CD1c-positive myeloid dendritic cell (primary cell): Measurements from ENCODE around the gene AK2.
A peak's percentile ranks its signal among the peaks of the same experiment; 100 is the strongest.

Source experiments
- DNase-seq: peaks from one replicate; pipeline ENCODE4 v3.0.0-alpha.2; 2016; ENCODE audit errors: extremely low spot score

The AK2 gene

DNA sequence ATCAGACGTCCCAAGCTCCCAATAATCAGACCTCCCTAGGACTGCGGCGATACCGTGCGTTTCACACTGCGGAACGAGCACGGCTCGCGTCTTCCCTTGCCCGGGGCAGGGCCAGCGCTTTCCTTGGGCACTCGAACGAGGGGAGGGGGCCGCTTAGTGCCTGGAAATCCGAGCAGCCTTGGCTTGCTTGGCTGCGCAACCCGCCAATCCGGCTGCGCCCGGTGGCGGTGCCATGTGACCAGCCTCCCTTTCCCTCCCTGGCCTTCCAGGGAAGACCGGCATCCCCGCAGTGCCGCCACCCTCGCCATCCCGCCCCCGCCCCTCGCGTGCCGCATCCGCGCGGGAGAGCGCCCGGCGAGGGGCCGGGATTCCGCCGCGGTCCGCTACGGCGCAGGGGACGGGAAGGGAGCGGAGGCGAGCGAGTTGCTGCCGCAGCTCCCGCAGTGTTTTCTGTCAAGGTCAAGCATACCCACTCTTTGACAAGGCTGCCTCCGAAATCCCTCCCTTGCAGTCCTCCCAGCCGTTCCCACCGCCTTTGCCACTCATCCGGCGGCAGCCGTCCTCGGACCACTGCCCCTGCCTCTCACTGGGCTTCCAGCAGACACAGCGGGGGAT, 63.8 kb downstream of the AK2 start:
- DNase-seq: peak; percentile 64

DNA sequence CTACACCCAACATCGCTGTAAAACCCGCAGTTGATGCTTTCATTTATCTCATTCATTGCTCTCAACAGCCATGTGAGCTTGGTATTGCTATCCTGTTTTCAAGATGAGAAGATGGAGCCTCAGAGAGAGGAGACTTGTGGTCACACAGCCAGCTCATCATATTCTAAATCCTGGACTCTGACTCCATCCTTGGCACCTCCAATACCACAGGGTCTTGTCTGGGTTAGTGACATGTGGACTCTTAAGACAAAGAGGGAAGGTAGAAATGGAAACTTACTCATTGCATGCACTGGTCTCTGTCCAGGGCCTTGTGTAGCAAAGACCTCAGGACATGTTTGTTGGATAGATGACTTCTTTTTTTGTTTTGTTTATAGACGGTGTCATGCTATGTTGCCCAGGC, 65.1 kb downstream of the AK2 start:
- DNase-seq: no peak

DNA sequence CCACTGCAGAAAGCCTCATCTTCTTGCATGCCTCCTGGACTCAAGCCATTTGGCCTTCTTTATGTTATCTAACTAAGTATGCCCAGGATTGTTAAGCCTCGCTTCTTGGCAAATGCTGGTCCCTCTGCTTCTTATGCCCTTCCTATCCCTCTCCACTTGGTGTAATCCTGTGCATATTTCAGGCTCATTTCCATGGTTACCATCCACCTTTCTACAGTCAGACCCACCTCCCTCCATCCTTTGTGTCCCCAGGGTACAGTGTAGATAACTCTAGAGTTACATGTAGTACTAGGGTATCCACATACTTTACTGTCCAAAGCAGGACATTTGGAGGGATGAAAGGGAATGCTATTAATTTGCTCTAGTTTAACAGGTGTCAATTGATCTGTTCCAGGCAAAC, 65.5 kb downstream of the AK2 start:
- no peak for DNase-seq

DNA sequence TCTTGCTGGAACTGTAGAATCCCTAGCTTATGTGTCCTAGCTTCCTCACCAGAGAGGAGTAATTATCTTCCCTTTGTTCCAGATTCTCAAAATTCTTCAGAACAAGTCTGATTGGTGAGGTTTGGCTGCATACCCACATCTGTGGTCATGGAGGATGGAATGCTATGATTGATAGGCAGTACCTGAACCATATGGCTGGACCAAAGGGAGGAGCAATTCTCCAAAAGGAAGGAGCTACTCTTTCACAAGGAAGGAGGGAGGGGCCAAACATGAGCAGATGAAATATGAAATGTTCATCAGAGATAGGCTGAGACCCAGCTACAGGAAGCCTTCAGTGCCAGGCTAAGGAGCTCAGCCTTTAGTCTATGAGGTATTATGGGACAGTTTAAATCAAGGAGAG, 67.1 kb downstream of the AK2 start:
- DNase-seq: no peak

DNA sequence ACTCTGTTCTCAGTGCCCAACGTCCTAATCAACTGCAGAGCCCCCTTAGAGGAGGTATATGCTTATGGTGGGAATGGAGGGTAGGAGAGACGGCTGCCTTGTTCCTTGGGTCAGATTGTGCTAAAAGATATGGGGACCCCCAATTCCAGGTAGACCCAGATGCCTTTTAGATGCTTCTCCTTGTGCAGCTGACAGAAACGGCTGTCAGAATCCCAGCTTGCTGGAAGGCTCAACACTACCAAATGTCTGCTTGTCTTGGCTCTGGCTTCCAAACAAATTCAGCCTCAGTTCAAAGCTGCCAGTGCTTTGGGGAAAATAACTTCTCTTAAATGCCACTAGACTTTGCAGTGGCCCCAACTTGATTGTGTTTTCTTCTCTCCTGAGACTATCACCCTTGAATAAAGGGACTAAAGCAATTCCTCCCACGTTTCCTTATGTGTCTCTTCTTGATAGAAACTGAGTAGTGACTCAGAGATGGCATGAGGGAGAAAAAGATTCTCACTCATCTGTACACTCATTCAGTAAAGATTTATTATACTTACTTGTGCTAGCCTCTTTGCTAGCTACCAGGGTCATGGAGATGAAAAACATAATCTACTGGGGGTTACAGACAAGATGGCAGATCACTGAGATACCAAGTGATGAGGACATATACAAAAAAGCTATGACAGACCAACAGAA, 68.7 kb downstream of the AK2 start:
- no peak for DNase-seq

DNA sequence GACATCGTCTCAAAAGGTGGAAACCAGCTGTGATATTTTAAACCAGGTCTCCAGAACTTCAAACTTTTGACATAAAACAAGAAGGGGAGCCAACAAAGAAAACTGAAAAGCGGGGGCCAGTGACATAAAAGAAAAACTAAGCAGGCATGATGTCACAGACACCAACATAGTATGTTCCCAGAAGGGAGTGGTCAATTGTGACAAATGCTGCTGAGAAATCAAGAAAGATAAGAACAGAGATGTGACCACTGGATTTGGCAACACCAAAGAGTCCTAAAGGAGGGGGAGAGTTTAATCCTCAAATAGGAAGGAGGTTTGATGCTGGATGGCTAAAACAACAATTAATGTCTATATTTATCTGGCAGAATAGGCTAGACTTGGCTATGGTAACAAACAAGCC, 69.8 kb downstream of the AK2 start:
- DNase-seq: no peak

DNA sequence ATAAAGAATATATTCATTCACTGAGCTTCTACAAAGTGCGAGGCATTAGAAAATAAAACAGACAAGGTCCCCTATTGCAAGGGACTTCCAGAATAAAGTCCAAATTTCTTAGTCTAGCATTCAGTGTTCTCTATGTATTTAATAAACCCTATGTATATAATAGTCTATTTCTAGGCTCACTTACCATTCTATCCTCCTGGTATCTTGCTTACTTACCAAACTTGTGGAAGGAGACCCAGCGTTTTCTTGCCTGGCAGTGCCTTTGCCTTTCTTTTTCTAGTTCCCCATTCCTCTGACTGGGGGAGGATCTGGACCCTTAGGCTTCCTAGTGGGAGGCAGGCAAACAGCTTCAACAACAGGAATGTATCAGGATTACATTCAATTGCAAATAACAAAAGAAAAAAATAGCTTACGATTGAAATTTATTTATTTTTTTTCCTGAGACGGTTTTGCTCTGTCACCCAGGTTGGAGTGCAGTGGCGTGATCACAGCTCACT, 71.4 kb downstream of the AK2 start:
- DNase-seq: peak; percentile 62

DNA sequence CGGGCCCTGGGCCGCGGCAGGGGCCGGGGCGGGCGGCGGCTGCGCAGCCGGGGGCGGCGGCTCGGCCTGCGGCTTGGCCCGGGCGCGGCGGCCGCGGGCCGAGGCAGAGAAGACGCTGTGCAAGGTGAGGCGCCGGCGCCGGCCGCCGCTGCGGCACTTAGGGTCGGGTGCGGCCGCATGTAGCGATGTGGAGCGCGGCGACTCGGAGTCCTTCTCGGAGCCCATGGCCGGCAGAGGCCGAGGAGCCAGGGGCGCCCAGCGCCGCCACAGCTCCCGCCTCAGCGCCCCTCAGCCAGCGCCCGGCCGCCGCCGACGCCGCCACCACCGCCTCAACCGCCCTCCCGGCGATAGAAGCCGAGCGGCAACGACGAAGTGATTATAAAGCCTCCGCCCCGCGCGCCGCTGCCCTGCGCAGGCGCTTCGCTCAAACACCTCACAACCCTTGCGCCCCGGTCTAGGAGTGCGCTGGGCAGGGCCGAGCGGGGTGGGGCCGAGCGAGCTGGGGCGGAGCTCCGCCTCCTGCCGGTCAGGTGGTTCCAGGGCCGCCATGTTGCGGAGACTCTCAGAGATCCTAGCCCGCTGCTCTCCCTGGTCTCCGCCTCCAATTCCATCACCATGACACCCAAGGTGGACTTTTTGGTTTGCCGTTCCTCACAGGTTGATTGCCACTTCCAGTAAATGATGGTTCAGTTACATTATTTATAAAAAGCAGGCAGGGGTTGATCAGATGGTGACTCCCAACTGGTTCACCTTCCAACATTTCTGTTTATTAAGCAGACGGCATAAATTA, 72.0 kb downstream of the AK2 start, which contains the start of gene RNF19B:
Gene RNF19B (minus strand): TSS at position 349 of the 790 bp plus-strand sequence. CDS start 124 bp downstream, at position 225.
- peak; percentile 98 for DNase-seq

DNA sequence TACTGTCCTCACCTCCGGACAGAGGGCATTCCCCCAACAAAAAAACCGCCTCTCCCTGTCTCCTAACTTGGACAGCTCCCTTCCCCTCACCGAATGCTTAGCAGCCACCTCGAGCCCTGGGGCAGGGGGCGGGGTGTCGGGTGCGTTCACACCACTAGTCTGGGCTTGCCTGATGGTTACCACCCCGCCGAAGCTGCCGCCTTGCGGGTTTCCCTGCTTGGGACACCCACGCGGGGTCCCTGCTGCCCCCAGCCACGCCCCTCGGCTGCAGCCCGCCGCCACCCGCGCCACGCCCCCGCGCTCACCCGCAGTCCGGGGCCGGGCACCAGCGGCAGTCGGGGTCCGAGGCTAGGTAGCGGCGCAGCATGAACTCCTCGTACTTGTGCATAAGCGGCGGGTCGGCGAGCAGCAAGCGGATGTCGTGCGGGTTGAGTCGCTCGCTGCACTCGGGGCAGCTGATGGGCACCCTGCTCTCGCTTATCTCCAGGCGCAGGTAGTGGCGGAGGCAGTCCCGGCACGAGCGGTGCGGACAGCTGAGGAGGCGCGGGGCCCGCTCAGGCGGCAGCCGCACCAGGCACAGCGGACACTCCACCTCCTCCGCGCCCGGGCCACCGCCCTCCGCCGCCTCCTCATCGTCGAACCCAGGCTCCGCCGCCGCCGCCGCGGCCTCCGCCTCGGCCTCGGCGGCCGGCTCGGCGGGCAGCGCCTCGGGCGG, 72.8 kb downstream of the AK2 start:
- peak; percentile 67 for DNase-seq

DNA sequence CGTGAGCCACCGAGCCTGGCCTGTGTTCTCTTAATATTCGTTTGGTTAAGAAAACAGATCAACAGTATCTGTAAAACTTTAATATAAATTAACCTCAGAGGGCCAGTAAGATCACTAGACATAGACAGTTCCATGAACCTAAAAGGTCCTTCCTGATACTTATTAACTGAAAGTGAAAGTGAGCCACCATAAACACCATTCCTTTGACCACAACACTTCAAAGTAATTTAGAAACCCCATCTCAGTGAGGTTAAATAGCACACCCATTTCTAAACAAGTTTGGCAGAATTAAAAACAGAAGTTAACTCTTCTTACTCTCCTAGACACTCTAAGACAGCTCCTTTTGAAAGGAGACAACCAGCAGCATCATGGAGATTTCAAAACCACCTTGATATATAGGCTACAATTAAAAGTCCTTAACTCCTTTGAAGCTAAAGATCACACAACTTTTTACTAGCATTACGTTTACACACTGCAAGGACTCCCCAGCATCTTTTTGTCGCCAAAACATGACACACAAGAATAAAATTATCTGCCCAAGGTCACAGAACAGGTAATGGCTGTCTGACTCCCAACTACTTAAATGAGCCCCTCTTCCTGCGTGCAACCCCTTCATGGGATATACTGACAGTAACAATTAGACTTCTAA, 74.3 kb downstream of the AK2 start:
- DNase-seq: peak; percentile 69

DNA sequence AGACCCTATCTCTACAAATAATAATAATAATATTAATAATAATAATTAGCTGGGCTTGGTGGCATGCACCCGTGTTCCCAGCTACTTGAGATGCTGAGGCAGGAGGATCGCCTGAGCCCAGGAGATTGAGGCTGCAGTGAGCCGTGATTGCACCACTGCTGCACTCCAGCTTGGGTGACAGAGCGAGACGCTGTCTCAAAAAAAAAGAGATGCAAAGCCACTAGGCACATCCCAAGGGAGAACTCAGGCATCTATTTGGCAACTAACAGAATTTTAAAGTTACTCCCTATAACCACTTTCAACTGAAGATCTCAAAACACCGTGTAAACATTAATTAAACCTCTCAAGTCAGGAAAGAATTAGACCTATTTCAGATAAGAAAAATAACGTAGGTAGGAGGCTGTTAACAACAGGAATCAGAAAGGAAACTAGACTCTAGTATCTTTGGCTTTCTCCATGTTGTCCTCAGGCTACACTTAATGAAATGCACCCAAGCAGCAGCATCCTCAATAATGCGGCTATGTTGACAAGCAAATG, 75.8 kb downstream of the AK2 start:
- DNase-seq: no peak

DNA sequence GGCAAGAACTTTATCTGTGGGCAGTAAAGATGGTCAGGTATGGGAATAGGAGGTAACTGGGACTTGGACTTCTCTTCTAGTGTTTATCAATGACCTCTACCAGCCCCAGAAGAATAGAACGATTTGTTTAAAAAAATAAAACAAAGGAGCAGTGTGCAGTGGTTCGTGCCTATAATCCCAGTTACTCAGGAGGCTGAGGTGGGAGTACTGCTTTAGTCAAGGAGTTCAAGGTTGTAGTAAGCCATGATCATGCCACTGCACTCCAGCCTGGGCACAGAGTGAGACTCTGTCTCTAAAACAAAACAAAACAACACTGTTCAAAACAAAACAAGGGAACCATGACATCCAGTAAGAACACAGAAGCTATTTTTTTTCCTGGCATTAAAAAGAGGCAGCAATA, 76.3 kb downstream of the AK2 start:
- no peak for DNase-seq

DNA sequence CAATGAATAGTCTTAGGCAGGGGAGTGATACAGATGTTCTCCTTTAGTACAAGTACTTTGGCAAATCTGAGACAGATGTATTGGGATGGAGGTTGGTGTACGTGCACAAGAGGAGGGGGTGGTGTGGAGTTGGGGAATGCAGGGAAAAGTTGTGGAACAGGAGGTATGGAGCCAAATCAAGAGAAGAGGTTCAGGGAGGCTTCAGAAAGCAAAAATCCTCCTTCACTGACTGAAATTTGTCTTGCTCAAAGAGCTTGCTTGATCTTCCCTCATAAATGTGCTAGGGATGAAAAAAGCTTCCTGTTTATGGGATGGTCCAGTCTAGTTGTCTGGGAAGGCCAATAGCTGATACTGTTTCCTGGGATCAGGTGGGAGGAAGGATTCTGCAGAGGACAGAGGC, 77.9 kb downstream of the AK2 start:
- no peak for DNase-seq
